Hepatocyte (in vitro differentiated cells): ENCODE measurements around the gene INS. TPM values are rescaled to one million over a fixed set of nuclear protein-coding genes. Genes with fewer than 3 reads are reported as not detected.

Experiments
- DNase-seq: peaks from one replicate; pipeline ENCODE4 v3.0.0-alpha.2; 2016; ENCODE audit warnings: low spot score
- H2AFZ ChIP-seq: fragments of 200-600 bp; sonication (generic); 2 replicates; pipeline ENCODE4 v1.6.0; 2016; ENCODE audit warnings: antibody characterized with exemption, mild to moderate bottlenecking
- H3K27ac ChIP-seq: fragments of 200-600 bp; sonication (generic); 2 replicates; pipeline ENCODE4 v1.5.1; 2016; ENCODE audit warnings: mild to moderate bottlenecking
- H3K27me3 ChIP-seq: fragments of 200-600 bp; sonication (generic); 2 replicates; pipeline ENCODE4 v1.6.1; 2016
- H3K36me3 ChIP-seq: fragments of 200-600 bp; sonication (generic); replicated peaks from 2 replicates; pipeline ENCODE4 v1.5.1; 2016; ENCODE audit warnings: low read depth; ENCODE audit not compliant: insufficient read depth
- H3K4me1 ChIP-seq: fragments of 200-600 bp; sonication (generic); 2 replicates; pipeline ENCODE4 v1.5.1; 2016; ENCODE audit warnings: mild to moderate bottlenecking, moderate library complexity; ENCODE audit not compliant: insufficient read depth
- H3K4me2 ChIP-seq: fragments of 200-600 bp; sonication (generic); 2 replicates; pipeline ENCODE4 v1.6.0; 2016
- H3K4me3 ChIP-seq: fragments of 200-600 bp; sonication (generic); 2 replicates; pipeline ENCODE4 v1.5.1; 2016; ENCODE audit warnings: mild to moderate bottlenecking
- H3K79me2 ChIP-seq: fragments of 200-600 bp; sonication (generic); 2 replicates; pipeline ENCODE4 v1.6.0; 2017; ENCODE audit warnings: mild to moderate bottlenecking
- H3K9me2 ChIP-seq: fragments of 200-600 bp; sonication (generic); replicated peaks from 2 replicates; pipeline ENCODE4 v1.6.0; 2017; ENCODE audit warnings: mild to moderate bottlenecking; ENCODE audit not compliant: insufficient read depth
- H3K9me3 ChIP-seq: fragments of 200-600 bp; sonication (generic); 2 replicates; pipeline ENCODE4 v1.5.1; 2016; ENCODE audit warnings: low read depth, mild to moderate bottlenecking
- H4K20me1 ChIP-seq: fragments of 200-600 bp; sonication (generic); 2 replicates; pipeline ENCODE4 v1.6.0; 2016; ENCODE audit warnings: mild to moderate bottlenecking; ENCODE audit not compliant: insufficient read depth, poor library complexity, severe bottlenecking
- EZH2 ChIP-seq: fragments of 200-600 bp; sonication (generic); IDR thresholded peaks from 2 replicates; pipeline ENCODE4 v1.6.1; 2016; ENCODE audit warnings: antibody characterized with exemption, mild to moderate bottlenecking, borderline replicate concordance
- EZH2phosphoT487 ChIP-seq: fragments of 200-600 bp; sonication (generic); IDR thresholded peaks from one replicate; pipeline ENCODE4 v1.6.1; 2018; ENCODE audit warnings: antibody characterized with exemption, mild to moderate bottlenecking, low read depth, moderate library complexity; ENCODE audit not compliant: unreplicated experiment, severe bottlenecking
- WGBS: methylation state at CpG from one replicate; pipeline ENCODE4 v1.1.6; 2016; ENCODE audit warnings: low lambda C conversion rate; ENCODE audit errors: missing lambda C conversion rate; 5-methylcytosine and 5-hydroxymethylcytosine counted together
- polyA plus RNA-seq: library from polyadenylated mRNA; unstranded; fragments of >200 nt; fragmentation: Nextera tagmentation; extraction: Ambion mirVana; gene quantifications from 2 replicates; pipeline ENCODE4 v1.2.1, GENCODE V29; 2016
- total RNA-seq: library from RNA; depleted of rRNA; stranded (reverse); fragments of >200 nt; gene quantifications from 2 replicates; pipeline ENCODE4 v1.2.3, GENCODE V29; 2014
- TF ChIP-seq, protein P1 (sequence below): fragments of 200-600 bp; sonication (generic); IDR thresholded peaks from 2 replicates; pipeline ENCODE4 v1.5.1; 2016; ENCODE audit warnings: antibody characterized with exemption, mild to moderate bottlenecking; ENCODE audit not compliant: poor library complexity

INS gene
- total and polyA plus RNA-seq, 2 experiments from 2014 or later = not detected

DNA sequence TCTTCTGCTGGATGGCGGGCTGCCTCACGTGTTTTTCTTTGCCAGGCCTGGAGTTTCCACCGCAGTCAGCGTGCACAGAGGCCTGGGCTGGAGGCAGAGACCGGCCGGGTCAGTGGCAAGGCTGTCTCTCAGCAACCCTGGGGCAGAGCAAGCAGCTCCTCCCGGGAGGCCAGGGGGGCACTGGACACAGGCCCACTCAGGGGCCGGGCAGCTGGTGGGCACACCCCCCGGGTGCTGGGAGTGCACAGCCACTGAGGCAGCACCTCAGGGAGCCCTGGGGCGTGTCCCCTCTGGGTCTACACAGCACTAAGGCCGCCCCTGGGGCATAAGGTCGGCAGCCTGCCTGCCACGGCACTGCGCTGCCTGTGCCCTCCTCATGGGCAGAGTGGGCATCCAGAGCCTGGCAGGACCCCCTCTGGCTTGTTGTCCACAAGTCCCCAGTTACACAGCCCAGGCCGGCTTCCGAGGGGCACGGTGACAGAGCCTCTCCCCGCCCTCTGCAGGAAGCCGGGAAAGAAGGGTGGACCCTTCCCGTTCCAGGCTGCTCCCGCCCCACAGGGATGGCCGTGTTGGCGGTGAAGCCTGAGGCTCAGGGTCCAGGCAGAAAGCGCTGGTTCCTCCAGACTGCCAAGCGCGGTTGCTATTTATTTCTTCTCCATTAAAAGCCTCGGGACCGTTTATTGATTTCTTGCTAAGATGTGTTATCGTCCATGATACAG, 29.1 kb upstream of the INS start:
- WGBS = 84% methylated on average over 29 of the region's 29 CpGs
- H3K79me2 ChIP-seq = no peaks in the 10 kb centered on the region
- no peak for DNase-seq
- peaks cover 8% of the 10 kb centered on the region for H3K4me1 ChIP-seq
- H3K4me3 ChIP-seq = no peak overlapping the region
- H3K27ac ChIP-seq = no peak overlapping the region
- H3K27me3 ChIP-seq = no peaks in the 10 kb centered on the region
- no peaks in the 10 kb centered on the region for H3K9me2 ChIP-seq
- TF ChIP-seq EZH2 (no peak), EZH2phosphoT487 (no peak)
- TF ChIP-seq, protein P1, sequence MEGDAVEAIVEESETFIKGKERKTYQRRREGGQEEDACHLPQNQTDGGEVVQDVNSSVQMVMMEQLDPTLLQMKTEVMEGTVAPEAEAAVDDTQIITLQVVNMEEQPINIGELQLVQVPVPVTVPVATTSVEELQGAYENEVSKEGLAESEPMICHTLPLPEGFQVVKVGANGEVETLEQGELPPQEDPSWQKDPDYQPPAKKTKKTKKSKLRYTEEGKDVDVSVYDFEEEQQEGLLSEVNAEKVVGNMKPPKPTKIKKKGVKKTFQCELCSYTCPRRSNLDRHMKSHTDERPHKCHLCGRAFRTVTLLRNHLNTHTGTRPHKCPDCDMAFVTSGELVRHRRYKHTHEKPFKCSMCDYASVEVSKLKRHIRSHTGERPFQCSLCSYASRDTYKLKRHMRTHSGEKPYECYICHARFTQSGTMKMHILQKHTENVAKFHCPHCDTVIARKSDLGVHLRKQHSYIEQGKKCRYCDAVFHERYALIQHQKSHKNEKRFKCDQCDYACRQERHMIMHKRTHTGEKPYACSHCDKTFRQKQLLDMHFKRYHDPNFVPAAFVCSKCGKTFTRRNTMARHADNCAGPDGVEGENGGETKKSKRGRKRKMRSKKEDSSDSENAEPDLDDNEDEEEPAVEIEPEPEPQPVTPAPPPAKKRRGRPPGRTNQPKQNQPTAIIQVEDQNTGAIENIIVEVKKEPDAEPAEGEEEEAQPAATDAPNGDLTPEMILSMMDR = no peak
- no peak overlapping the region for H3K4me2 ChIP-seq
- H4K20me1 ChIP-seq = no peaks in the 10 kb centered on the region
- H3K36me3 ChIP-seq = no peaks in the 10 kb centered on the region
- H2AFZ ChIP-seq = no peak overlapping the region
- H3K9me3 ChIP-seq = no peaks in the 10 kb centered on the region

DNA sequence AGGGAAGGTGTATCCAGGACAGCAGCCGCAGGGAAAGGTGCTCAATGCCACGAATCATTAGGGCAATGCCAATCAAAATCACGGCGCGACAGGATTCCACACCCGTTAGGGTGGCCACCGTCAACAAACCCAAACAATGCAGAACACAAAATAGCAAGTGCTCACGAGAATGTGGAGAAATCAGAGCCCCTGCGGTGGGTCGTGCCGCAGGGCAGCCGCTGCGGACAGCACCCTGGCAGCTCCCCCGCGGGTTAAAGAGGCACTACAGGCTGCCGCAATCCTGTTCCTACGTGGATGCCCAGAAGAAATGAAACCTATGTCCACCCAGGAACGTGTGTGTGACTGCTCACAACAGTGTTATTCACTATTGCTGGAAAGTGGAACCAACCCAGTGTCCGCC, 27.7 kb upstream of the INS start:
- Histone ChIP-seq H3K79me2 (no peaks in the 10 kb centered on the region), H3K36me3 (no peaks in the 10 kb centered on the region), H3K4me2 (no peak overlapping the region), H3K9me2 (no peaks in the 10 kb centered on the region), H3K4me3 (no peak overlapping the region), H3K27ac (no peak overlapping the region), H3K4me1 (peaks cover 8% of the 10 kb centered on the region), H3K27me3 (no peaks in the 10 kb centered on the region), H4K20me1 (no peaks in the 10 kb centered on the region), H3K9me3 (no peaks in the 10 kb centered on the region), H2AFZ (no peak overlapping the region)
- TF ChIP-seq, protein P1 = no peak
- TF ChIP-seq EZH2phosphoT487 (no peak), EZH2 (no peak)
- no peak for DNase-seq
- WGBS = 91% methylated on average over 19 of the region's 19 CpGs

DNA sequence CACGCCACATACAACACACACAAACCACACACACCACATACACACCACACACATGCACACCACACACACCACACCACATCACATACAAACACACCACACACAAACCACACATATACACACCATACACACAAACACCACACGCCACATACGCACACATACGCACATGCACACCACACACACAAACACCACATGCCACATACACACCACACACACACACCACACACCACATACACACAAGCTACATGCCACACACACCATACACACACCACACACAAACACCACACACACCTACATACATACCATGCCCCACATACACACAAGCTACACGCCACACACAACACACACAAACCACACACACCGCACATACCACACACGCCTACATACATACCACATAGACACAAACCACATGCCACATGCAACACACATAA, 26.3 kb upstream of the INS start:
- DNase-seq = no peak
- no peak overlapping the region for H3K27ac ChIP-seq
- H3K4me3 ChIP-seq = no peak overlapping the region
- H3K9me2 ChIP-seq = no peaks in the 10 kb centered on the region
- no peaks in the 10 kb centered on the region for H3K27me3 ChIP-seq
- H3K9me3 ChIP-seq = no peaks in the 10 kb centered on the region
- no peaks in the 10 kb centered on the region for H3K79me2 ChIP-seq
- H3K4me1 ChIP-seq = peaks cover 8% of the 10 kb centered on the region
- H2AFZ ChIP-seq = no peak overlapping the region
- TF ChIP-seq EZH2phosphoT487 (no peak), EZH2 (no peak)
- TF ChIP-seq, protein P1 = no peak
- H4K20me1 ChIP-seq = no peaks in the 10 kb centered on the region
- H3K36me3 ChIP-seq = no peaks in the 10 kb centered on the region
- H3K4me2 ChIP-seq = no peak overlapping the region
- 91% methylated on average over 7 of the region's 7 CpGs for WGBS
